NCI-H2171 (cell line): ENCODE results near the gene RTL3.

Source experiments
- DNase-seq: peaks from one replicate; lab custom pipeline; 2025; lab: John Stamatoyannopoulos, UW

RTL3 gene

DNA sequence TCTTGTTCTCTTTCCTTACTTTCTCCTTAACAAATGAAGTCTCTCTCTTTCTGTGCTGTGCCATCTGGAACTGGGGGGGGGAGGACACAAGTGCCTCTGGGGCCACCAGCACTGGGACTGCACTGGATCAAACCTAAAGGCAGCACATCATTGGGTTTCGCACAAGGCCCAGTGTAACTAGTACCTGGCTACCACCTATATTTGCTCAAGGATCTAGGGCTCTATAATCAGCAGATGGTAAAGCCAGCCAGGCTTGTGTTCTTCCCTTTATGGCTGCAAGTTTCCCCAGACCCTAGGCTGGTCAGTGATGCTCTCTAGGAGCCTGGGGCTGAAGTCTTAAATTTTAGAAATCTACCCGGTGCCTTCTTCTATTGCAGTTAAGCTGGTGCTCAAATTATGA, 40.1 kb downstream of the RTL3 start:
- no peak for DNase-seq

DNA sequence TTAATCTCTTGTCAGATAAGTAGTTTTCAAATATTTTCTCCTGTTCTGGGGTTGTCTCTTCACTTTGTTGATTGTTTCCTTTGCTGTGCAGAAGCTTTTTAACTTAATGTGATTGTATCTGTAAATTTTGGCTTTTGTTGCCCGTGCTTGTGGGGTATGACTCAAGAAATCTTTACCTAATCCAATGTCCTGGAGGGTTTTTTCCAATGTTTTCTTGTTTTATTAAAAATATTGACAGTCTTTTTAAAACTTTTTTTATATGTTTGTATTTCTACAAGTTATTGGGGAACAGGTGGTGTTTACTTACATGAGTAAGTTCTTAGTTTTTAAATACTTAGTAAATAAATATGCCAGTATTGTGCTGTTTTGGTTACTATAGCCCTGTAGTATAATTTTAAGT, 44.9 kb downstream of the RTL3 start:
- DNase-seq: no peak
